ENCODE results near the gene WNT7A.

DNA sequence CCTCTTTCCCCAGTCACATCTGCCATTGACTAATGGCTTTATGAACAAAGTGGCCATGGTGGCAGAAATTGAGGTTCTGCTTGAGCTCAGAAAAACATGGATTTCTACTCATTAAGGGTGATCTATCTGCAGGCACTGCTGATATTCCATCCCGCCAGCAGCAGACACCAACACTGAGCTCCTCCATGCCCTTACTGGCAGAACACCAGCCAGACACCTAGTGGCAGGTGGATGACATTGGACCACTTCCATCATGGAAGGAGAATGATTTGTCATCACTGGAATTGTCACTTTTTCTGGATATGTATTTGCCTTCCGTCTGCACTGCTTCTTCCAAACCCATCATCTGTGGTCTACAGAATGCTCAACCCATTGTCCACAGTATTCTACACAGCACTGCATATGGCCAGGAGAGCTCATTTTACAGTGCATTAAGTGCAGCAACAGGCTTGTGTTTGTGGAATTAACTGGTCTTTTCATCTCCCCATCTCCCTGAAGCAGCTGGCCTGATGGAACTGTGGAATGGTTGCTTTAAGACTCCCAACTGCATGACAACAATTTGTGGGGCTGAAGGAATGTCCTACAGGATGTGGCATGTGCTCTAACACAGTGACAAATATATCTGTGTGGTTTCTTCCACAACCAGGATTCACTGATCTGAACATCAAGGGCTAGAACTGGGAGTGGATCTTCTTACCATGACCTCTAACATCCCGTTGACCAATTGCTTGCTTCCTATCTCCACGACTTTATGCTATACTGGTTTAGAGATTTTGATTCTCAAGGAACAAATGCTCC, 103.4 kb downstream of the WNT7A start:
- TF ChIP-seq TAF1 (IDR thresholded peaks at IDR 0.05; ENCODE audit: borderline replicate concordance, low read depth, low read length), result no peak
- no peak for TF ChIP-seq POLR2A (IDR thresholded peaks at IDR 0.05; ENCODE audit: low read depth, low read length)

All from GM12892 (cell line).